HG02885 (cell line): ENCODE results near the gene SEMA3E.
"Not testable (repeated sequence)": the region's sequence is repeated elsewhere in the genome, so short reads cannot be mapped to it uniquely, and the experiment has no call there.

Experiments
- ATAC-seq: cut with Tn5 transposase; IDR thresholded peaks from one replicate; pipeline ENCODE4 v1.9.1; 2021; ENCODE audit warnings: mild to moderate bottlenecking; ENCODE audit not compliant: unreplicated experiment, poor library complexity

Gene SEMA3E

DNA sequence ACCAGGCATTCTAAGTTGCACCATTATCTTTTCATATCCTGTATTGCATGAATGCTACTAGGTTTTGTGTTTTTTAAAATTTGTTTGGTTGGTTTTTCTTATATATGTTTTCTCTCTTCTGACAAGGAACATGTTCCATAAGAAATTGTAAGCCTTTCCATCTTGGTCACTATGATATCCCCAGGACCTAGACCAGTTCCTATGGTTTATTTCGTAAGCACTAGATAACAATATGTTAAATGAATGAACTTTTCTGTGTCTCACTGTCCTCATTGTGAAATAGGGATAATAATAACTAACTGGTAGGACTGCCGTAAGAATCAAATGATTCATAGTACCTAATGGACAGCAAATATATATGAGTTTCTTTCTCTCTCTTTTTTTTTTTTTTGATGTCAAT lies 146.3 kb downstream of the SEMA3E start:
- no peak for ATAC-seq

- no peak for ATAC-seq
Observed at GRCh38 chr7:83494683-83495082, 154.3 kb downstream of the SEMA3E start.

DNA sequence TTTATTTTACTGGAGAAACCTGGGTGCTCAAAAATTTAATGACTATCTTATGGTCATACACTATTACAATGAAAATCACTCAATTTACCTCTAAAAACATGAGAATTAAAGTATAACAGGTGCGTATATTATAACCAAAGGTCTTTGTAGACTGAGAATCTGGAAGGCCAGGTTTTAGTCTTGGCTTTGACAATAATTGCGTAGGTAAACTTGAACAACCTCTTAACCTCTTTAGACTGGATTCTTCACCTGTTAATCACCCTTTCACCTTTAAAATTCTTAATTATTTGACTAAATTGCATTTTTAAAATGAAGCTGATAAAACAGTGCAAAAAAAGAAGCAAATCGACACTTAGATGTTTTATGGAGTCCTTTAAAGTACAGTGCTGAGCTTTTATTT lies 156.1 kb downstream of the SEMA3E start:
- ATAC-seq = no peak

DNA sequence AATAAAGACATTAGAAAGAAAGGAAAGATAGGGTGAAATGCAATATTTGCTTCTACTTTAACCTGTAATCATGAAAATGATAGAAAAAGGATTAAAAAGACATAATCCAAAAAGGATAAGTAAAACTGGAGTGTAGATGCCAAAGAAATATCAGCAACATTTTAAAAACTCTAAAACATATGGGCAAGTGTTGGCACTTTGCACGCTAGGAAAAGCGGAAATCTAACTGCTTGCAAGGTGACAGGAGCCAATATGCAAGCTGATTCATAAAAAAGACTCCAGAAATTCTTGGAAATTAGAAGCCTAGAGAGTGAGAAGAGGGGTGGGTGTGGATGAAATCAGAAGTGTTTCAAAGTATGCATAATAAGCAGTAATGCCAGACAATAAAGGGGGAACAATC lies 161.1 kb downstream of the SEMA3E start:
- no peak for ATAC-seq

DNA sequence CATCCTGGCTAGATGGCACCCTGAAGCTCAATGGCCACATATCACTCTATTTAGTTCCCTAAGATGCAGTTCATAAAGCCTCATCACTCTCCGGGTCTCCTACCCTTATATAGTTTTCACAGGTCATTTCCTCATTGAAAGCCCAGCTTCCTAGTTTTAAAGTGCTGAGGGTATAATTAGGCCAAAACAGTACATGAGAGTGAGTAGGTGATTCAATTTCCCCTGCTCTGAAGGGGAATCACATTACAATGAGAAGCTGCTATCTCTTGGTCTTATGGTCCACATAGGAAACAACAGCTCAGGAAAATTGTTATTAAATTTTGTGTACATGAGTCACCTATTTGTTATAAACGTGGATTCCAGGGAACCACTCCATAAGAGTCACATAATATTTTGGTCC lies 162.0 kb downstream of the SEMA3E start:
- ATAC-seq = no peak

DNA sequence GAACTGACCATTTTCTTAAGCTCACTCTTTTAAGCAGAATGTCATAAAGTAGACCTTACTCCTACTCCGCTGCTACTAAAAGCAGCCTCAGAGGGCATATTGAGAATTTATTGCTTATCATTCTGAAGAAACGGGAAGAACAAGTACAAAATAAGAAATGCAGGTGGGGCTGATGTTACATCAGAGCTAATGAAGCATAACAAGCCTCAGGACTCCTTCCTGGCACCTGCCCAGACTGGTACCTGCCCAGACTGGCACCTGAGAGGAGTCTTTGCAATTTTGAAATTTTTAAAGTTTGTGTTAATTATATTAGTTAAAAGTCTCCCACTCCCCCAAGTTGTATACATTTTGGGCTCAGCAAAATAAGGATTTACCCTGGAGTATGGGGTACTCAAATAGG lies 162.4 kb downstream of the SEMA3E start:
- no peak for ATAC-seq

DNA sequence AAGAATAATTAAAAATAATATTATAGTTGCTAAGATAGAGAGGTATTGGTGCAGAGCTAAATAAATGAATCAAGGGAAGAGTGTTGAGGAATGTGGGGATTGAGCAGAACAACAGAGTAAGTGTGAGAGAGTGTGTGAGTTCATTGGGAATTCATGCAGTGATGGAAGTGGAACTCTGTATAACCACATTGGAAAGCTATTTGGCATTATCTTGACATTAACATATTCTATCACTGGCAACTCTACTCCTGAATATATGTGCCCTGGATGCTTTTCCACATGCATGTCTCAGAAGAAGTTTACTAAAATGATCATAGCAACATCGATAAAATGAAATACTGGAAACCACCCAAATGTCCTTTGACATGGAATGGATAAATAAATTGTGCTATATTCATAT lies 164.1 kb downstream of the SEMA3E start:
- no peak for ATAC-seq

- no peak for ATAC-seq
Observed at GRCh38 chr7:83484266-83484665, 164.7 kb downstream of the SEMA3E start.

GRCh38 chr7:83478616-83479015 lies 170.3 kb downstream of the SEMA3E start:
- ATAC-seq = no peak

DNA sequence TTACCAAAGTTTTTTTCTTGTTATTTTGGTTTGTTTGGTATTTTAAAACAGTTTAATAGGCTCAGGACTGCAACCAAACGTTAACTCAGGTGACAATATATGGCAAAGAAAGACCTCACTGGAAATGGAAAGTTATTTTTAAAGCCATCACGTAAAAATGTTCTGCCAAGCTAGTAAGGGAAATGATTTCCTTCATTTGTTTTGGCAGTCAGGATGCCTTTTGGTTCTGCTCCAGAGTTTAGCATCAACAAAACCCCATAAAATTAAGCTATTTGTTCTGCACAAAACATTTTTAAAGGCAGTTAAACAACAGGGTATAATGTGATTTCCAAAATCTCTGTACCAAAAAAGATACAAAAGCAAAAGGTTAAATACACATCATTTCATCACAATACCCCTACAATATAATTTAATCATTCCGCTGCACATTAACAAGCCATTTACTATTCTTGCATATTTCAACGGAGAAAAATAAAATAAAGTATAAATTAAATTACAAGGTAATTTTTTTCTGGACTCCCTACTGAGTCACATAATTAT lies 172.4 kb downstream of the SEMA3E start:
- no peak for ATAC-seq

- ATAC-seq = no peak
Observed at GRCh38 chr7:83475420-83475819, 173.5 kb downstream of the SEMA3E start.

GRCh38 chr7:83472376-83472775 lies 176.6 kb downstream of the SEMA3E start:
- ATAC-seq = no peak

GRCh38 chr7:83469491-83469890 lies 179.4 kb downstream of the SEMA3E start:
- no peak for ATAC-seq

DNA sequence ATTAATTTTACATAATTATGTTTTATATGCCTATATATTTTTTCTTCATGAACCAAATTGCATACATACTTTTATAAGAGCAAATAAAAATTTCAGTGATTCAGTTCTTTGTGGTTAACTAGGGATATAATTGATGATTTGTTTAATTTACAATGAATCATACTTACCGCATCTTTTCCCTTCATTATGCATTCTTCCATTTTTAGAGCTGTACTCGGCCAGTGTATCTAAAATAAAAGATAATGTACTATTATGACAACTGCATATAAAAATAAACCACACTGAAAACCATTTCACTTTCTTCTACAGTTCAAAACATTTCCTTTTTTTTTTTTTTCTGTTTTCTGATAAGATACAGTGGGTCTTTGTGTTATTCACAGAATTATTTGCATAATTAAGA lies 179.9 kb downstream of the SEMA3E start:
- no peak for ATAC-seq

DNA sequence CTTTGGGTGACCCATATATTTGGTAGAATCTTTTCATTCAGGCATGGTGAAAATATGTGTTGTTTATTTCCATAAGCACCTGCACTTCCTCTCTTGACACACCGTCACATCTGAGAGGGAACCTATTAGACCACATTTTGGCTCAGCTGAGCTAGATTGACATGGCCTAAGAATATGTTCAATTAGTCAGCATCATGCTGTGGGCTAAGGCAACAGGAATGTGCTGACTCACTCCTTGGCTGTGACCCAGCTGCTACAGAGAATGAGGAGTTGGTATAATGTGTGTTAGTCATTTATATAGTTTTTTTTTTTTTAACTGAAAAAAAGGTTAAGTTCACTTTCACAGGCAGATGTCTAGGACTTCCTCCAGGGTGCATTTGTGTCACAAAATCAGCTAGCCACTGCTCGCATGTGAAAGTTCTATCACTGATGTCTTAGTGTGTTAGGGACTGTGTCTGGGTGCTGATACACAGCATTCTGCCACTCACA lies 180.6 kb downstream of the SEMA3E start:
- ATAC-seq = peak; percentile 92

- no peak for ATAC-seq
Observed at GRCh38 chr7:83467493-83467892, 181.4 kb downstream of the SEMA3E start.

DNA sequence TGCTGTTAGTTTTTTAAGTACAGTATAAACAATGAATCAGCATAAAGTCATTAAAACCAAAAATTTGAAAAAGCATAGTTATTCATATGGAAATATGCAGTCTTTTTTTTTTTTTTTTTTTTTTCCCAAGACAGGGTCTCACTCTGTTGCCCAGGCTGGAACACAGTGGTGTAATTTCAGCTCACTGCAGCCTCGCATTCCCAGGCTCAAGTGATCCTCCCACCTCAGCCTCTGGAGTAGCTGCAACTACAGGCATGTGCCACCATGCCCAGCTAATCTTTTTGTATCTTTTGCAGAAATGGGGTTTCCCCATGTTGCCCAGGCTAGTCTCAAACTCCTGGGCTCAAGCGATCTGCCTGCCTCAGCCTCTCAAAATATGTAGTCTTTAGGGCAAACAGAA lies 182.0 kb downstream of the SEMA3E start:
- no peak for ATAC-seq

- no peak for ATAC-seq
Observed at GRCh38 chr7:83466187-83466923, 182.6 kb downstream of the SEMA3E start.

- ATAC-seq = no peak
Observed at GRCh38 chr7:83465643-83466042, 183.3 kb downstream of the SEMA3E start.

DNA sequence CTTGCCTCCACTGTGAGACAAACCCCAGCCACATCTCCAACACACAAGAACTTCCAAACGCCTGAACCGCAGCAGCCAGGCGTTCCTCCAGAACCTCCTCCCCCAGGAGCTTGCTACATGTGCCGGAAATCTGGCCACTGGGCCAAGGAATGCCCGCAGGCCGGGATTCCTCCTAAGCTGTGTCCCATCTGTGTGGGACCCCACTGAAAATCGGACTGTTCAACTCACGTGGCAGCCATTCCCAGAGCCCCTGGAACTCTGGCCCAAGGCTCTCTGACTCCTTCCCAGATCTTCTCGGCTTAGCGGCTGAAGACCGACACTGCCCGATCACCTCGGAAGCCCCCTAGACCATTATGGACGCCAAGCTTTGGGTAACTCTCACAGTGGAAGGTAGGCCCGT lies 187.1 kb downstream of the SEMA3E start:
- ATAC-seq = not testable (repeated sequence)

GRCh38 chr7:83459930-83460653 lies 188.8 kb downstream of the SEMA3E start:
- not testable (repeated sequence) for ATAC-seq
